HG03521 (cell line): ENCODE data around the gene VAT1.
A peak's percentile ranks its signal among the peaks of the same experiment; 100 is the strongest.
"Not testable (repeated sequence)": the region's sequence is repeated elsewhere in the genome, so short reads cannot be mapped to it uniquely, and the experiment has no call there.

ENCODE experiments used
- ATAC-seq: cut with Tn5 transposase; IDR thresholded peaks from one replicate; pipeline ENCODE4 v1.9.1; 2021; ENCODE audit warnings: mild to moderate bottlenecking, moderate library complexity; ENCODE audit not compliant: unreplicated experiment

VAT1 gene

GRCh38 chr17:43010667-43011308 is 11.4 kb downstream of the VAT1 start:
- no peak for ATAC-seq

- ATAC-seq, result peak; percentile 86
Observed at GRCh38 chr17:43006639-43007551, 15.3 kb downstream of the VAT1 start, which contains the start of gene IFI35. Gene IFI35, plus strand, starts transcription at chr17:43006784. Its CDS starts 164 bp downstream, at chr17:43006948.

GRCh38 chr17:43003542-43004172 is 18.5 kb downstream of the VAT1 start:
- ATAC-seq, result no peak

GRCh38 chr17:43000894-43001293 is 21.3 kb downstream of the VAT1 start:
- not testable (repeated sequence) for ATAC-seq

- no peak for ATAC-seq
Observed at GRCh38 chr17:42999003-42999525, 23.1 kb downstream of the VAT1 start.

- ATAC-seq, result peak; percentile 92
Observed at GRCh38 chr17:42997984-42998938, 23.9 kb downstream of the VAT1 start, which contains the start of gene RPL27. Gene RPL27, plus strand, starts transcription at chr17:42998419. Its CDS starts 332 bp downstream, at chr17:42998751.

- ATAC-seq, result no peak
Observed at GRCh38 chr17:42997390-42997983, 24.7 kb downstream of the VAT1 start.

GRCh38 chr17:42993913-42994312 is 28.3 kb downstream of the VAT1 start:
- not testable (repeated sequence) for ATAC-seq

GRCh38 chr17:42992872-42993271 is 29.3 kb downstream of the VAT1 start:
- no peak for ATAC-seq

- no peak for ATAC-seq
Observed at GRCh38 chr17:42991471-42991870, 30.7 kb downstream of the VAT1 start.

GRCh38 chr17:42989726-42990652 is 32.2 kb downstream of the VAT1 start:
- ATAC-seq, result no peak

- ATAC-seq, result no peak
Observed at GRCh38 chr17:42989141-42989540, 33.0 kb downstream of the VAT1 start.

GRCh38 chr17:42985225-42985624 is 37.0 kb downstream of the VAT1 start:
- no peak for ATAC-seq

GRCh38 chr17:42982266-42982665 is 39.9 kb downstream of the VAT1 start:
- no peak for ATAC-seq

GRCh38 chr17:42980766-42981397 is 41.3 kb downstream of the VAT1 start:
- ATAC-seq, result peak; percentile 48

- ATAC-seq, result peak; percentile 69
Observed at GRCh38 chr17:42980274-42980765, 41.9 kb downstream of the VAT1 start, which contains the start of gene RUNDC1. Gene RUNDC1, plus strand, starts transcription at chr17:42980565. Its CDS starts 12 bp downstream, at chr17:42980577.

GRCh38 chr17:42979511-42980273 is 42.5 kb downstream of the VAT1 start, which contains the start of gene PTGES3L:
Gene PTGES3L, minus strand, starts transcription at chr17:42980080. Its CDS starts 27 bp downstream, at chr17:42980053.
- ATAC-seq, result no peak
